Measurements from ENCODE around the gene GIMAP4. TPM values are rescaled to one million over a fixed set of nuclear protein-coding genes. Genes with fewer than 3 reads are reported as not detected.
A peak's percentile ranks its signal among the peaks of the same experiment; 100 is the strongest.
"Not testable (repeated sequence)": the region's sequence is repeated elsewhere in the genome, so short reads cannot be mapped to it uniquely, and the experiment has no call there.

GIMAP4 gene
- polyA plus RNA-seq (ENCODE audit: low read depth in 6 of 6), result 1 to 10 TPM in 5 of 6 donors, under 1 TPM in 1; 0.75 to 4.4 (median 1.5) TPM

DNA sequence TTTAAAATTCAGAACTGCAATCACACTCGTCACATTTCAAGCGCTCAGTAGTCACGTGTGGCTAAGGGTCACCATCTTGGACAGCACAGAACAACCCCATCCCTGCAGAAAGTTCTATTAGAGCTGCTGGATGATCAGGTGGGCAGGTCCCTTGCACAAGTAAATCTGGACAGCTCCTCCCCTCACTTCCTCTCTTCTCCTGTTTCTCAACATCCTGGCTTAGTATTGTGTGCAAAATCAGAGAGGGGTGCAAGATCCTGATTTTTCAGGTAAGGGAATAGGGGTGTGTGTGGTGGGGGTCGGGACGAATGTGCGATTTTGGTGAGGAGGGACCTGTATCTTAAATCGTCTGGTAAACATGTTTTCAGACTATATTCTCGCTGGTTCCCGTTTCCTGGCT lies at the start of gene GIMAP4:
GIMAP4 (plus strand) TSS at position 222 of the 400 bp plus-strand sequence. CDS start 2,512 bp downstream, outside the sequence.
- DNase-seq, result no peak
- Mint-ChIP-seq H3K27ac (peak within 1 kb of the TSS in 2 of 6 donors; percentile 42 to 69), H3K36me3 (no peaks in the 10 kb centered on the region), H3K9me3 (peaks cover 0 to 5% (median 1%) of the 10 kb centered on the region in 7 donors), H3K4me3 (peak within 1 kb of the TSS in 2 of 8 donors; percentile 21 to 52), H3K4me1 (peaks cover 0 to 9% (median 9%) of the 10 kb centered on the region in 3 donors), H3K27me3 (peaks cover 0 to 11% (median 7%) of the 10 kb centered on the region in 3 donors)
- no peak for ATAC-seq (ENCODE audit: low read depth in 2 of 2)

- Mint-ChIP-seq H3K9me3 (peaks cover 0 to 2% (median 0%) of the 10 kb centered on the region in 7 donors), H3K4me1 (peaks cover 6 to 9% (median 8%) of the 10 kb centered on the region in 3 donors), H3K27me3 (peaks cover 0 to 8% (median 6%) of the 10 kb centered on the region in 3 donors), H3K27ac (no peak overlapping the region), H3K36me3 (no peaks in the 10 kb centered on the region), H3K4me3 (no peak overlapping the region)
- DNase-seq (no peak), ATAC-seq (ENCODE audit: low read depth in 2 of 2) (no peak)
Observed at GRCh38 chr7:150519310-150519709, 47.9 kb upstream of the GIMAP4 start.

DNA sequence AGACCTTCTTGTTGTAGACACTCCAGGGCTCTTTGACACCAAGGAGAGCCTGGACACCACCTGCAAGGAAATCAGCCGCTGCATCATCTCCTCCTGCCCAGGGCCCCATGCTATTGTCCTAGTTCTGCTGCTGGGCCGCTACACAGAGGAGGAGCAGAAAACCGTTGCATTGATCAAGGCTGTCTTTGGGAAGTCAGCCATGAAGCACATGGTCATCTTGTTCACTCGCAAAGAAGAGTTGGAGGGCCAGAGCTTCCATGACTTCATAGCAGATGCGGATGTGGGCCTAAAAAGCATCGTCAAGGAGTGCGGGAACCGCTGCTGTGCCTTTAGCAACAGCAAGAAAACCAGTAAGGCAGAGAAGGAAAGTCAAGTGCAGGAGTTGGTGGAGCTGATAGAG lies 47.0 kb upstream of the GIMAP4 start:
- Mint-ChIP-seq H3K27me3 (no peaks in the 10 kb centered on the region), H3K36me3 (no peaks in the 10 kb centered on the region), H3K4me3 (no peak overlapping the region), H3K9me3 (peaks cover 0 to 2% (median 0%) of the 10 kb centered on the region in 7 donors), H3K4me1 (peaks cover 0 to 2% (median under 1%) of the 10 kb centered on the region in 3 donors), H3K27ac (no peak overlapping the region)
- no peak for DNase-seq
- ATAC-seq (ENCODE audit: low read depth in 2 of 2), result no peak

GRCh38 chr7:150522931-150523330 lies 44.3 kb upstream of the GIMAP4 start:
- not testable (repeated sequence) for H3K4me1 Mint-ChIP-seq; H3K27ac Mint-ChIP-seq; ATAC-seq (ENCODE audit: low read depth in 2 of 2); H3K36me3 Mint-ChIP-seq; DNase-seq; H3K27me3 Mint-ChIP-seq; H3K4me3 Mint-ChIP-seq
- peaks cover 0 to 18% (median 3%) of the 10 kb centered on the region in 7 donors for H3K9me3 Mint-ChIP-seq

DNA sequence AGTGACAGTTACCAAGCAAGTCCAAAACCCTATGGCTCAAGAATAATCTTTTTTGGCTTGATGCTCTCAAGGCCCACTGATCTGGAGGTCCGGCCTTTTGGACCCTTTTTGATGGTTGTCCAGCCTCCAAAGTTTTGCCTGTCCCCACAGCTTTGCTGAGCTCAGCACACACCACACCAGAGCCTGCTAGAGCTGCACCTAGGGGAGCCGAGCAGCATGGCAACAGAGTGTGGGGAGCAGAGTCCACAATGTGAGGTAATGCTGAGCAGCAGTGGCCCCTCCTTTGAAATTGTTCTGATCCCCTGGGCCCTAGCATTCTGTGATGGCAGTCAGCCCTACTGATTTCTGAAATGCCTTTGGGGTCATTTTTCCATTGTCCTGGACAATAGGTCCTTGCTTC lies 43.2 kb upstream of the GIMAP4 start:
- Mint-ChIP-seq H3K9me3 (peaks cover 0 to 29% (median 8%) of the 10 kb centered on the region in 7 donors), H3K4me1 (no peaks in the 10 kb centered on the region), H3K36me3 (no peaks in the 10 kb centered on the region), H3K4me3 (no peak overlapping the region), H3K27me3 (no peaks in the 10 kb centered on the region), H3K27ac (no peak overlapping the region)
- DNase-seq (no peak), ATAC-seq (ENCODE audit: low read depth in 2 of 2) (no peak)

- H3K27ac Mint-ChIP-seq, result peak overlapping the region in 1 of 6 donors; percentile 8
- no peak for ATAC-seq (ENCODE audit: low read depth in 2 of 2)
- no peak overlapping the region for H3K4me3 Mint-ChIP-seq
- DNase-seq, result no peak
- H3K27me3 Mint-ChIP-seq, result peaks cover 7 to 15% (median 14%) of the 10 kb centered on the region in 3 donors
- peaks cover 19 to 65% (median 43%) of the 10 kb centered on the region in 7 donors for H3K9me3 Mint-ChIP-seq
- H3K4me1 Mint-ChIP-seq, result no peaks in the 10 kb centered on the region
- peaks cover 5 to 27% of the 10 kb centered on the region in 2 donors for H3K36me3 Mint-ChIP-seq
Observed at GRCh38 chr7:150531704-150532103, 35.5 kb upstream of the GIMAP4 start.

DNA sequence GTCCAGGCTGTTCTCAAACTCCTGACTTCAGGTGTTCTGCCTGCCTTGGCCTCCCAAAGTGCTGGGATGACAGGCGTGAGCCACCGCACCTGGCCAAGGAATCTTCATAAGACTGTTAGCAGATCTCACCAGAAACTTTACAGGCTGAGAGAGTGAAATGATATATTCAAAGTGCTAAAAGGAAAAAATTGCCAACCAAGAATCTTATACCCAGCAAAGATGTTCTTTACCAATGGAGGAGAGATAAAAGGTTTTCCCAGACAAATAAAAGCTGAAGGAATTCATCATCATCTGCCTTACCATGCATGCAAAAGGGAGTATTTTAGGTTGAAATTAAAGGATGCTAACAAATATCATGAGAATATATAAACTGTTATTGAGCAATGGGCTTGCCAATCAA lies 28.9 kb upstream of the GIMAP4 start:
- Mint-ChIP-seq H3K9me3 (peaks cover 12 to 65% (median 46%) of the 10 kb centered on the region in 7 donors), H3K36me3 (peaks cover 0 to 34% of the 10 kb centered on the region in 2 donors), H3K4me1 (no peaks in the 10 kb centered on the region), H3K27me3 (peaks cover 7 to 14% (median 7%) of the 10 kb centered on the region in 3 donors), H3K4me3 (no peak overlapping the region), H3K27ac (no peak overlapping the region)
- DNase-seq (no peak), ATAC-seq (ENCODE audit: low read depth in 2 of 2) (no peak)

- H3K27me3 Mint-ChIP-seq, result peaks cover 12 to 32% (median 18%) of the 10 kb centered on the region in 3 donors
- DNase-seq, result no peak
- H3K4me1 Mint-ChIP-seq, result no peaks in the 10 kb centered on the region
- H3K36me3 Mint-ChIP-seq, result peaks cover 5 to 8% of the 10 kb centered on the region in 2 donors
- no peak for ATAC-seq (ENCODE audit: low read depth in 2 of 2)
- H3K27ac Mint-ChIP-seq, result no peak overlapping the region
- H3K9me3 Mint-ChIP-seq, result peaks cover 15 to 78% (median 33%) of the 10 kb centered on the region in 7 donors
- H3K4me3 Mint-ChIP-seq, result no peak overlapping the region
Observed at GRCh38 chr7:150553163-150553562, 14.0 kb upstream of the GIMAP4 start.

DNA sequence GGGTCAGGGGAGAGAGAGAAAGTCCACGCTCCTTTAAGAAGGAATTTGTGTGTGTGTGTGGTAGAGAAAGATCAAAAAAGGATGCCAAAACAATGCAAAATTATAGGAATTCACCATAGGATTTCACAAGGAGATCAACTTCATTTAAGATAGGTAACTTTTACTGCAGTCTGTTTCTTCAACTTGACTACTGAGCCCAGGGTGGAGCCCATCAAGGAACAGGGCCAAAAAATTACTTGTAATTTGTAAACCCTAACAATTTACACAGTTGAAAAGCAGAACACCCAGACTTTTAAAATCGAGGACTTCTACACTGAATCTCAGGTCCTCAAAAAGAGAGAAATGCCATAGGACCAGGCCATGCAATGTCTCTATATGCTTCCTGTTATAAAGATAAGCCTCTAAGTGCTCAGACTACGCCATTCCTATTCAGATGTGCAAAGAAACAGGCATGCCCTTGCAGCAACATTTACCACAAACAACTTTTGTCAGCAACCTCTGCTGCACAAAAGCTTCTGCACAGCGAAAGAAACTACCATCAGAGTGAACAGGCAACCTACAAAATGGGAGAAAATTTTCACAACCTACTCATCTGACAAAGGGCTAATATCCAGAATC lies 10.6 kb upstream of the GIMAP4 start:
- Mint-ChIP-seq H3K27ac (no peak overlapping the region), H3K27me3 (peaks cover 7 to 24% (median 11%) of the 10 kb centered on the region in 3 donors), H3K4me3 (no peak overlapping the region), H3K9me3 (peaks cover 12 to 82% (median 39%) of the 10 kb centered on the region in 7 donors), H3K36me3 (peaks cover 5 to 8% of the 10 kb centered on the region in 2 donors), H3K4me1 (no peaks in the 10 kb centered on the region)
- DNase-seq (no peak), ATAC-seq (ENCODE audit: low read depth in 2 of 2) (no peak)

- Mint-ChIP-seq H3K27me3 (peaks cover 0 to 7% (median 5%) of the 10 kb centered on the region in 3 donors), H3K36me3 (no peaks in the 10 kb centered on the region), H3K9me3 (peaks cover 9 to 53% (median 35%) of the 10 kb centered on the region in 7 donors), H3K4me1 (no peaks in the 10 kb centered on the region), H3K27ac (no peak overlapping the region), H3K4me3 (peak overlapping the region in 1 of 8 donors; percentile 1)
- no peak for ATAC-seq (ENCODE audit: low read depth in 2 of 2)
- no peak for DNase-seq
Observed at GRCh38 chr7:150560486-150560885, 6.7 kb upstream of the GIMAP4 start.

GRCh38 chr7:150562919-150563318 lies 4.3 kb upstream of the GIMAP4 start:
- no peak for ATAC-seq (ENCODE audit: low read depth in 2 of 2)
- Mint-ChIP-seq H3K4me1 (peaks cover 0 to 4% (median 4%) of the 10 kb centered on the region in 3 donors), H3K27ac (no peak overlapping the region), H3K27me3 (peaks cover 0 to 11% (median 7%) of the 10 kb centered on the region in 3 donors), H3K36me3 (no peaks in the 10 kb centered on the region), H3K4me3 (no peak overlapping the region), H3K9me3 (peaks cover 9 to 46% (median 35%) of the 10 kb centered on the region in 7 donors)
- no peak for DNase-seq

- H3K4me3 Mint-ChIP-seq, result no peak overlapping the region
- H3K36me3 Mint-ChIP-seq, result no peaks in the 10 kb centered on the region
- DNase-seq (no peak), ATAC-seq (ENCODE audit: low read depth in 2 of 2) (no peak)
- H3K4me1 Mint-ChIP-seq, result peaks cover 0 to 5% (median 4%) of the 10 kb centered on the region in 3 donors
- no peak overlapping the region for H3K27ac Mint-ChIP-seq
- peaks cover 0 to 11% (median 7%) of the 10 kb centered on the region in 3 donors for H3K27me3 Mint-ChIP-seq
- peaks cover 9 to 35% (median 25%) of the 10 kb centered on the region in 7 donors for H3K9me3 Mint-ChIP-seq
Observed at GRCh38 chr7:150564006-150564405, 3.2 kb upstream of the GIMAP4 start.

DNA sequence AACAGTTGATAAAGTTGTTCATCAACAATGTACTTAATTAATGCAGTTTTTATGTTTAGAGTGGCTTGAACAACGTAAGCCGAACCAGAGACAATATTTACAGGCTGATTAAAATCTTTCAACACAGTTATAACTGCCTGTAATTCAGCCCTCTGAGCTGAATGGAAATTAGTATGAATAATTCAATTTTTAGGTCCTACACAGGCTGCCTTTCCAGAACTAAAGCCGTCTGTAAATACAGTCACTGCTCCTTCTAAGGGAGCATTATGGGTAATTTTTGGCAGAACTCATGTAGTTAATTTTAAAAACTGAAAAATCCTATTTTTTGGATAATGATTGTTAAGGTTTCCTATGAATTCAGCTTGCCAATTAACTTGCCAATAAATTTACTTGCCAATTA lies 2.6 kb upstream of the GIMAP4 start:
- H3K4me1 Mint-ChIP-seq, result peaks cover 0 to 9% (median 9%) of the 10 kb centered on the region in 3 donors
- DNase-seq (no peak), ATAC-seq (ENCODE audit: low read depth in 2 of 2) (no peak)
- H3K36me3 Mint-ChIP-seq, result no peaks in the 10 kb centered on the region
- peaks cover 9 to 29% (median 21%) of the 10 kb centered on the region in 7 donors for H3K9me3 Mint-ChIP-seq
- H3K4me3 Mint-ChIP-seq, result no peak overlapping the region
- H3K27me3 Mint-ChIP-seq, result peaks cover 0 to 11% (median 7%) of the 10 kb centered on the region in 3 donors
- no peak overlapping the region for H3K27ac Mint-ChIP-seq

- Mint-ChIP-seq H3K4me1 (peaks cover 0 to 9% (median 9%) of the 10 kb centered on the region in 3 donors), H3K4me3 (no peak overlapping the region), H3K27me3 (peaks cover 0 to 11% (median 7%) of the 10 kb centered on the region in 3 donors), H3K36me3 (no peaks in the 10 kb centered on the region), H3K9me3 (peaks cover 6 to 23% (median 16%) of the 10 kb centered on the region in 7 donors), H3K27ac (no peak overlapping the region)
- no peak for ATAC-seq (ENCODE audit: low read depth in 2 of 2)
- no peak for DNase-seq
Observed at GRCh38 chr7:150565239-150565638, 2.0 kb upstream of the GIMAP4 start.

Measured in naive B cell (primary cell).